HG03457 (cell line): ENCODE data around the gene TSPEAR.
"Not testable (repeated sequence)": the region's sequence is repeated elsewhere in the genome, so short reads cannot be mapped to it uniquely, and the experiment has no call there.

Experiments
- ATAC-seq: cut with Tn5 transposase; IDR thresholded peaks from one replicate; pipeline ENCODE4 v1.9.1; 2021; ENCODE audit warnings: moderate number of reproducible peaks; ENCODE audit not compliant: unreplicated experiment

TSPEAR gene

GRCh38 chr21:44592446-44593311, 118.7 kb downstream of the TSPEAR start, which contains the start of gene KRTAP10-6:
TSS of gene KRTAP10-6 (minus strand) at chr21:44592505. CDS start at chr21:44592484, 21 bp downstream.
- no peak for ATAC-seq

GRCh38 chr21:44591801-44592130, 119.6 kb downstream of the TSPEAR start:
- not testable (repeated sequence) for ATAC-seq

GRCh38 chr21:44590897-44591800, 120.2 kb downstream of the TSPEAR start:
- ATAC-seq: not testable (repeated sequence)

- ATAC-seq: no peak
These were observed 121.1 kb downstream of the TSPEAR start for GRCh38 chr21:44590311-44590721.

GRCh38 chr21:44589586-44590305, 121.6 kb downstream of the TSPEAR start:
- ATAC-seq: no peak

- no peak for ATAC-seq
These were observed 122.3 kb downstream of the TSPEAR start for GRCh38 chr21:44589094-44589493.

GRCh38 chr21:44585892-44586291, 125.5 kb downstream of the TSPEAR start:
- no peak for ATAC-seq

GRCh38 chr21:44583800-44584147, 127.6 kb downstream of the TSPEAR start:
- ATAC-seq: no peak

GRCh38 chr21:44583089-44583799, 128.1 kb downstream of the TSPEAR start:
- no peak for ATAC-seq

GRCh38 chr21:44582055-44582454, 129.3 kb downstream of the TSPEAR start:
- no peak for ATAC-seq

- no peak for ATAC-seq
These were observed 130.2 kb downstream of the TSPEAR start for GRCh38 chr21:44581158-44581557.

- ATAC-seq: not testable (repeated sequence)
These were observed 131.0 kb downstream of the TSPEAR start, which contains the start of gene KRTAP10-5 for GRCh38 chr21:44580231-44580821. TSS of gene KRTAP10-5 (minus strand) at chr21:44580604. CDS start at chr21:44580578, 26 bp downstream.

- ATAC-seq: no peak
These were observed 131.6 kb downstream of the TSPEAR start for GRCh38 chr21:44579833-44580144.

GRCh38 chr21:44579056-44579832, 132.1 kb downstream of the TSPEAR start:
- no peak for ATAC-seq

- ATAC-seq: no peak
These were observed 132.9 kb downstream of the TSPEAR start for GRCh38 chr21:44578371-44579055.

- no peak for ATAC-seq
These were observed 135.3 kb downstream of the TSPEAR start for GRCh38 chr21:44576025-44576420.

GRCh38 chr21:44575307-44576024, 135.9 kb downstream of the TSPEAR start:
- no peak for ATAC-seq
